Ovary (tissue), 3 donors: ENCODE data around the gene MRPS23.

Source experiments
- CTCF ChIP-seq, 3 donors: fragments of 450-650 bp in 2 of 3; fragments of 200-600 bp in 1 of 3; IDR thresholded peaks; one replicate each; pipeline versions ENCODE4 v1.5.1 to v1.8.0; 2016 to 2022; ENCODE audit warnings: antibody characterized with exemption in 3 of 3, mild to moderate bottlenecking in 1 of 3
- POLR2A ChIP-seq: fragments of 450-650 bp; IDR thresholded peaks from one replicate; pipeline ENCODE4 v1.6.1; 2017; ENCODE audit warnings: antibody characterized with exemption, mild to moderate bottlenecking, moderate library complexity
- donor health status: DM: no; HTN: no; CAD: no.

DNA sequence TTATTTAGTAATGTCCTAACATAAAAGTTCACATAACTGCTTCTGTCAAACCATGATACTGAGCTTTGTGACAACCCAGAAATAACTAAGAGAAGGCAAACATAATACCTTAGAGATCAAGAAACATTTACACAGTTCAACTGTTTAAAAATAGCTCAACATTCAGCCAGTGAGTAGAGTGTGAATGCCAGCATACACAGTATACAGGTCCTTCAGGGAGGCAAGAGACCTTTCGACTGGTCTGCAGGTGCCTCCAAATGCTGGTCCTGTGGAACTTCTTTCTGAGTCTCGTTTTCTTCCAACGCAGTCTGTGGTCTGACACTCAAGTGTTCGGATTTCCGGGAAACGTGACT lies 10.3 kb downstream of the MRPS23 start:
- TF ChIP-seq CTCF (IDR thresholded peaks at IDR 0.05) (no peak), POLR2A (no peak)
